ENCODE data around the gene TBCD. TPM values are rescaled to one million over a fixed set of nuclear protein-coding genes. Genes with fewer than 3 reads are reported as not detected.

The TBCD gene
- total RNA-seq, 1 experiment from 2014 or later = 29.6 TPM

DNA sequence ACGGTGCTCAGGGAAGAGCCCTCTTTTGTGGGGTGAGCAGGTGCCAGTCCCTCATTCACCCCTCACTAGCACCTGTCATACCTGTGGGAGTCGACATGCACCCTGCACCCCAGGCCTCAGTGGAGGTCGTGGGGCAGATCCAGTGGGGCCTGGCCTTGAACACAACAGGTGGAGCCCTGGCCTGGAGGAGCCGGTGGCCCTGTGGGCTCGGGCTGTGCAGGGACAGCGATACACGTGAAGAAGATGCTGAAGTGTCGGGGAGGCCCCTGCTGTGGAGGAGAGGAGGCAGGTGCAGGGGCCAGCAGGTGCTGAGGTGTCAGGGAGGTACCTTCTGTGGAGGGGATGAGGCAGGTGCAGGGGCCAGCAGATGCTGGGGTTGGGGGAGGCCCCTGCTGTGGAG is 56.1 kb downstream of the TBCD start:
- H3K36me3 ChIP-seq (ENCODE audit: low read depth, low read length) = no peaks in the 10 kb centered on the region; the same call in 1 of the 2 replicates
- intact Hi-C loops (cut with micrococcal nuclease) = no loop called here
- TF ChIP-seq EZH2 (IDR thresholded peaks at IDR 0.05; ENCODE audit: low read length, unreplicated experiment) (no peak), EZH2phosphoT487 (IDR thresholded peaks at IDR 0.05; ENCODE audit: borderline replicate concordance, low read length) (no peak), CTCF (conservative IDR thresholded peaks at IDR 0.05; ENCODE audit: low read depth, low read length) (no peak)
- no peak overlapping the region for H3K9ac ChIP-seq (ENCODE audit: low read length)
- no peak overlapping the region for H2AFZ ChIP-seq (ENCODE audit: low read length)
- no peaks in the 10 kb centered on the region for H3K9me2 ChIP-seq (replicated peaks; ENCODE audit: low read length)
- H3K27me3 ChIP-seq (ENCODE audit: low read length) = no peaks in the 10 kb centered on the region
- no peak overlapping the region for H3K4me2 ChIP-seq (ENCODE audit: low read length)
- H3K4me3 ChIP-seq (ENCODE audit: low read length) = no peak overlapping the region
- ATAC-seq (no peak), DNase-seq (no peak)
- no peaks in the 10 kb centered on the region for H3K4me1 ChIP-seq (ENCODE audit: insufficient read depth, low read length)
- H3K27ac ChIP-seq (ENCODE audit: low read length) = no peak overlapping the region
- no TSS peak for BruUV-seq (replicated peaks)
- POLR2A ChIA-PET (ENCODE audit: unreplicated experiment) = no interaction called here
- CTCF ChIA-PET = no interaction called here
- no peaks in the 10 kb centered on the region for H3K79me2 ChIP-seq (ENCODE audit: low read length)
- no peaks in the 10 kb centered on the region for H4K20me1 ChIP-seq (ENCODE audit: low read length)
- no peaks in the 10 kb centered on the region for H3K9me3 ChIP-seq (ENCODE audit: low read length)
- no peaks in the 10 kb centered on the region for H3F3A ChIP-seq (ENCODE audit: low read length, unreplicated experiment)

DNA sequence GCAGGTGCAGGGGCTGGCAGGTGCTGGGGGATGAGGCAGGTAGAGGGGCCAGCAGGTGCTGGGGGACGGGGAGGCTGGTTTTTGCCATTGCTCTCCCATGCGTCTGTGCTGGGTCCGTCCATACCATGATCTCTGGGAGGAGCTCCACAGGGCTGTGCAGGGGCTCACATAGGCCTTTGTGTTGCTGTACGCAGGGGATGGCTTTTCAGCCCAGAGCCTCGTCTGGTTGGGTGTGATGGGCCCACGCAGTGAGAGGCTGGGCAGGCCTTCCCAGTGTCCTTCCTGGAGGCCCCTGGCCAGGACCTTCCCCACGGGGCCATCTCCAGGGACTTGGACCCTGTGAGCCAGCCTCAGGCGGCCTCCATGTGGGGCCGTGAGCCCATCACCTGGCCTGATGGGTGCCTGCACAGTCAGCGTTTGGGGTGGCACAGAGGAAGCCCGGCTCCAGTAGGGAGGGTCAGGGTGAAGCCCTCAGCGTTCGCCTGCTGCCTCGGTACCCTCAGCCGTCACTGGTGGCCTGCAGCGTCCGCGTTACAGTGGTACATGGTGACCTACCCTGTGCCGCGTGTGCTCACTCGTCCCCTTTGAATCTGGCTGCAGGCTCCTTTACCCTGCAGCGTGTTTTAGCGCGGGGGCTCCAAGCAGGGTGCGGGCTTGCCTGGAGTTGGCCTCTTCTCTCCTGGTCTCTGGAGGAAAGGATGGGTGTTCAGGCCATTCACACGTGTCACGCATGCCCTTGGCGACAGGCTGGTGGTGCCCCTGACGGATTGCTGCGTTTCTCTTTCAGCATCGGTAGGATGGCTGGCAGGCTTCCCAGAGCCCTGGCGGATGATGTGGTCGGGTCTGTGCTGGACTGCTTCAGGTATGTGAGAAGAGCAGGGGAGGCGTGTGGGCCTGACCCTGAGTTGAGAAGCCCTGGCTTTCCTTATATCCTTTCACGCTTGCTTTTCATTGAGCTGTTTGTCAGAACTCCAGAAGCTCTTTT is 57.3 kb downstream of the TBCD start:
- no peaks in the 10 kb centered on the region for H3K9me2 ChIP-seq (replicated peaks; ENCODE audit: low read length)
- no peak for ATAC-seq
- no peaks in the 10 kb centered on the region for H3K27me3 ChIP-seq (ENCODE audit: low read length)
- CTCF ChIA-PET = no interaction called here
- DNase-seq = no peak
- POLR2A ChIA-PET (ENCODE audit: unreplicated experiment) = no interaction called here
- H3K27ac ChIP-seq (ENCODE audit: low read length) = no peak overlapping the region
- H3K9me3 ChIP-seq (ENCODE audit: low read length) = no peaks in the 10 kb centered on the region
- BruUV-seq (replicated peaks) = no TSS peak
- H3K4me1 ChIP-seq (ENCODE audit: insufficient read depth, low read length) = no peaks in the 10 kb centered on the region
- H3K36me3 ChIP-seq (ENCODE audit: low read depth, low read length) = peaks cover 4% of the 10 kb centered on the region; the same call in 1 of the 2 replicates
- TF ChIP-seq EZH2phosphoT487 (IDR thresholded peaks at IDR 0.05; ENCODE audit: borderline replicate concordance, low read length) (no peak), CTCF (conservative IDR thresholded peaks at IDR 0.05; ENCODE audit: low read depth, low read length) (no peak), EZH2 (IDR thresholded peaks at IDR 0.05; ENCODE audit: low read length, unreplicated experiment) (no peak)
- no peak overlapping the region for H3K9ac ChIP-seq (ENCODE audit: low read length)
- intact Hi-C loops (cut with micrococcal nuclease) = no loop called here
- no peaks in the 10 kb centered on the region for H3K79me2 ChIP-seq (ENCODE audit: low read length)
- H2AFZ ChIP-seq (ENCODE audit: low read length) = no peak overlapping the region
- no peak overlapping the region for H3K4me3 ChIP-seq (ENCODE audit: low read length)
- H4K20me1 ChIP-seq (ENCODE audit: low read length) = no peaks in the 10 kb centered on the region
- no peaks in the 10 kb centered on the region for H3F3A ChIP-seq (ENCODE audit: low read length, unreplicated experiment)
- no peak overlapping the region for H3K4me2 ChIP-seq (ENCODE audit: low read length)
